ENCODE measurements around the gene OPALIN.
"Not testable (repeated sequence)": the region's sequence is repeated elsewhere in the genome, so short reads cannot be mapped to it uniquely, and the experiment has no call there.

OPALIN gene

GRCh38 chr10:96310321-96310669, 48.5 kb downstream of the OPALIN start:
- Histone ChIP-seq H3K36me3 (ENCODE audit: insufficient read depth, low read depth, low read length) (no peaks in the 10 kb centered on the region), H3K9ac (ENCODE audit: low read depth, low read length) (peak overlapping the region; percentile 75), H3K27ac (ENCODE audit: low read length) (peak overlapping the region; percentile 86), H3K4me1 (ENCODE audit: insufficient read depth, low read length) (peaks cover 32% of the 10 kb centered on the region), H3K9me3 (ENCODE audit: insufficient read depth, low read depth, low read length) (no peaks in the 10 kb centered on the region), H3K27me3 (ENCODE audit: insufficient read depth, low read length) (no peaks in the 10 kb centered on the region), H3K4me3 (ENCODE audit: low read length) (peak overlapping the region; percentile 24)

DNA sequence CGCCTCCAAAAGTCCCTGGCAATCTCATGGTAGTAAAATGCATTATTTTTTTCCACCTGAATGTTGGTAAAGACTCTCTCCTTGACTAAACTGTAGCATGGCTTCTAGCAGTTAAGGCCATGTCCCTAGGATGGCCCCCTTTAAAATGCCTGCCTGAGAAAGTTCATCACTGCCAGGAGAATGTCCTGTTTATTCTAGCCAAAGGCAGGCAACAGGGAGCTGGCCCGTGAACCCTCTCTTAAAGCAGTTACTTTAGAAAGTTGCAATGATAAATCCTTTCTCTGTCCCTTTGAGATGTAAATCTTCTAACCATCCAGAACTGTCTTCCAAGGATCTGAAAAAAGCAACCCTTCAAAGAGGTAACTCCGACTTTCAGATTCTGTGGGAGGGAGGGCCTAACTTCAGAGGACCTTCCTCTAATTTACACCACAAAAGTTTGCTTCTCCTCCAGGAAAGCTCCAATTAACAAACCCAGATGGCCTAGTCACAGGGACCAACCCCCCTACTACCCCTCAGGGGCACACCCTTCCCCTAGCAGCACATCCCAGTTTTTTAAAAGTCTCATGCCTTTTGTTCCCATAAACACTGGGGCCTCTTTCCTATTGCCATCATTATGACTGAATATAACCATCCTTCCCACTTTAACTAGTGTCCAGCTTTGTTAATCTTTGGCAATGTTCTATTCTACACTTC, 49.0 kb downstream of the OPALIN start:
- Histone ChIP-seq H3K27ac (ENCODE audit: low read length) (peak overlapping the region; percentile 86), H3K4me3 (ENCODE audit: low read length) (peak overlapping the region; percentile 24), H3K36me3 (ENCODE audit: insufficient read depth, low read depth, low read length) (no peaks in the 10 kb centered on the region), H3K9me3 (ENCODE audit: insufficient read depth, low read depth, low read length) (no peaks in the 10 kb centered on the region), H3K4me1 (ENCODE audit: insufficient read depth, low read length) (peaks cover 32% of the 10 kb centered on the region), H3K9ac (ENCODE audit: low read depth, low read length) (peak overlapping the region; percentile 75; the same call in 1 of the 2 replicates), H3K27me3 (ENCODE audit: insufficient read depth, low read length) (no peaks in the 10 kb centered on the region)

- not testable (repeated sequence) for H3K27ac ChIP-seq (ENCODE audit: low read length); H3K27me3 ChIP-seq (ENCODE audit: insufficient read depth, low read length); H3K36me3 ChIP-seq (ENCODE audit: insufficient read depth, low read depth, low read length); H3K9me3 ChIP-seq (ENCODE audit: insufficient read depth, low read depth, low read length)
- Histone ChIP-seq H3K4me1 (ENCODE audit: insufficient read depth, low read length) (peaks cover 32% of the 10 kb centered on the region), H3K9ac (ENCODE audit: low read depth, low read length) (peak overlapping the region; percentile 39; the same call in 1 of the 2 replicates), H3K4me3 (ENCODE audit: low read length) (peak overlapping the region; percentile 11; the same call in 1 of the 2 replicates)
Measured at GRCh38 chr10:96308854-96309253, 49.9 kb downstream of the OPALIN start.

DNA sequence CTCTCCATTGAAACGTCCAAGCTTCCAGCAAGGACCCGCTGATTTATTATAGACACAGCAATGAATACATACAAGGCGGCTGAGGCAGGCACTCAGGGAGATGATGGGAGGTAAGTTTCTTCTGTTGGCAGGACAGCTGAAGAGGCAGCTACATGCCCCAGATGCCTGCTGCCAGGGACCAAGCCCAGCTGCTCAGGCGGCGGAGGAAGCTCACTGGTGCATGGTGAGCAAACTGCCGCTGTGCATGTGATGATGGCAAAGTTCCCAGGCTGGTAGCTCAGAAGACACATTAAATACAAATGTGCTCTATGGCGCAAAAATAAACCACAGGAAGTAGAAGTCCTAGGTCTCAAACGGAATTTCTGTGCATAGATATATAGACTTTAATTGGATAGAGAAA, 52.3 kb downstream of the OPALIN start:
- H3K27ac ChIP-seq (ENCODE audit: low read length), result no peak overlapping the region
- H3K27me3 ChIP-seq (ENCODE audit: insufficient read depth, low read length), result no peaks in the 10 kb centered on the region
- H3K36me3 ChIP-seq (ENCODE audit: insufficient read depth, low read depth, low read length), result no peaks in the 10 kb centered on the region
- no peak overlapping the region for H3K4me3 ChIP-seq (ENCODE audit: low read length)
- peaks cover 32% of the 10 kb centered on the region for H3K4me1 ChIP-seq (ENCODE audit: insufficient read depth, low read length)
- no peaks in the 10 kb centered on the region for H3K9me3 ChIP-seq (ENCODE audit: insufficient read depth, low read depth, low read length)
- no peak overlapping the region for H3K9ac ChIP-seq (ENCODE audit: low read depth, low read length)

DNA sequence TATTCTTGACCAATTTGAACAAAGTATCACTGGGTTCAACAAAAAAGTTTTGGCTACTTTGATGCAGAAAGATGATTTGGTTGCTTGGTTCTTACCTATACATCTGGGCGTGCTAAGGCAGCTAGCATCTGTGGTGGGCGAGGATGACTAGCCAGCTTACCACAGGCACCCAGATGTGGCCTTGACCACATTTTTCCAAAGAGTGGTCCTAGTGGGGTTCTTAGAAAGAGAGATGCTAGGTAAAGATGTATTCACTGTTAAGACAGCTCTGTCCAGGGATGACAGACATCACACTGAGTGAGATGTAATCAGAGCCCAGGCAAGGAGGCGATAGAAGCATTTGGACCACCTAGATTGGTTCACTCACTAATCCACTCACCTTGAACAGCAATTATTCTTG, 53.8 kb downstream of the OPALIN start:
- no peak overlapping the region for H3K4me3 ChIP-seq (ENCODE audit: low read length)
- H3K27me3 ChIP-seq (ENCODE audit: insufficient read depth, low read length), result no peaks in the 10 kb centered on the region
- no peak overlapping the region for H3K27ac ChIP-seq (ENCODE audit: low read length)
- no peaks in the 10 kb centered on the region for H3K9me3 ChIP-seq (ENCODE audit: insufficient read depth, low read depth, low read length)
- H3K36me3 ChIP-seq (ENCODE audit: insufficient read depth, low read depth, low read length), result no peaks in the 10 kb centered on the region
- H3K9ac ChIP-seq (ENCODE audit: low read depth, low read length), result no peak overlapping the region
- H3K4me1 ChIP-seq (ENCODE audit: insufficient read depth, low read length), result peaks cover 18% of the 10 kb centered on the region

- Histone ChIP-seq H3K4me1 (ENCODE audit: insufficient read depth, low read length) (peaks cover 14% of the 10 kb centered on the region), H3K4me3 (ENCODE audit: low read length) (no peak within 1 kb of the TSS), H3K9me3 (ENCODE audit: insufficient read depth, low read depth, low read length) (no peaks in the 10 kb centered on the region), H3K36me3 (ENCODE audit: insufficient read depth, low read depth, low read length) (no peaks in the 10 kb centered on the region), H3K27me3 (ENCODE audit: insufficient read depth, low read length) (no peaks in the 10 kb centered on the region), H3K27ac (ENCODE audit: low read length) (no peak within 1 kb of the TSS), H3K9ac (ENCODE audit: low read depth, low read length) (no peak within 1 kb of the TSS)
Measured at GRCh38 chr10:96304230-96304629, 54.6 kb downstream of the OPALIN start, which contains the start of gene DNTT. Gene DNTT (plus strand): TSS chr10:96304434. CDS start chr10:96304498, 64 bp downstream.

- Histone ChIP-seq H3K4me3 (ENCODE audit: low read length) (no peak overlapping the region), H3K27me3 (ENCODE audit: insufficient read depth, low read length) (no peaks in the 10 kb centered on the region), H3K4me1 (ENCODE audit: insufficient read depth, low read length) (no peaks in the 10 kb centered on the region), H3K9me3 (ENCODE audit: insufficient read depth, low read depth, low read length) (no peaks in the 10 kb centered on the region), H3K36me3 (ENCODE audit: insufficient read depth, low read depth, low read length) (no peaks in the 10 kb centered on the region), H3K9ac (ENCODE audit: low read depth, low read length) (no peak overlapping the region), H3K27ac (ENCODE audit: low read length) (no peak overlapping the region)
Measured at GRCh38 chr10:96301616-96302015, 57.2 kb downstream of the OPALIN start.

DNA sequence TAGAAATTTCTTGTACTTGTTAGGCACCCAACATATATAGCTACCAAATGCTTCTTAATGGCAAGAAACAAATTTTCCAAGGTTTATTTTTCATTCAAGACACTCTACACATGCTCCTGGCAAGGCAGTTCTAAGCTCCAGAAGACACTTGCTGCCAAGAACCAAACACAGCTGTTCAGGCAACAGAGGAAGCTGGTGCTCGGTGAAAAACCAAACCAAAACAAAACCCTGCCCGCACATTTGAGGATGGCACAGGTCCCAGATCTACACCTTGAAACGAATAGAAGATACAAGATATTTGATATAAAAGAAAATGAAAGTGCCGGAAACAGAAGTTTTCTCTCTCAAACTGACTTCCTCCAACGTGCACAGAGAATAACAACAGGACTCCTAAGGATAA, 59.4 kb downstream of the OPALIN start:
- Histone ChIP-seq H3K36me3 (ENCODE audit: insufficient read depth, low read depth, low read length) (no peaks in the 10 kb centered on the region), H3K27ac (ENCODE audit: low read length) (no peak overlapping the region), H3K9me3 (ENCODE audit: insufficient read depth, low read depth, low read length) (no peaks in the 10 kb centered on the region), H3K4me3 (ENCODE audit: low read length) (no peak overlapping the region), H3K27me3 (ENCODE audit: insufficient read depth, low read length) (no peaks in the 10 kb centered on the region), H3K9ac (ENCODE audit: low read depth, low read length) (no peak overlapping the region), H3K4me1 (ENCODE audit: insufficient read depth, low read length) (no peaks in the 10 kb centered on the region)

- Histone ChIP-seq H3K4me1 (ENCODE audit: insufficient read depth, low read length) (no peaks in the 10 kb centered on the region), H3K27ac (ENCODE audit: low read length) (no peak overlapping the region), H3K4me3 (ENCODE audit: low read length) (no peak overlapping the region), H3K9me3 (ENCODE audit: insufficient read depth, low read depth, low read length) (no peaks in the 10 kb centered on the region), H3K36me3 (ENCODE audit: insufficient read depth, low read depth, low read length) (no peaks in the 10 kb centered on the region), H3K9ac (ENCODE audit: low read depth, low read length) (no peak overlapping the region), H3K27me3 (ENCODE audit: insufficient read depth, low read length) (no peaks in the 10 kb centered on the region)
Measured at GRCh38 chr10:96298362-96298761, 60.4 kb downstream of the OPALIN start.

GRCh38 chr10:96297486-96297885, 61.3 kb downstream of the OPALIN start:
- H3K27me3 ChIP-seq (ENCODE audit: insufficient read depth, low read length), result no peaks in the 10 kb centered on the region
- no peaks in the 10 kb centered on the region for H3K9me3 ChIP-seq (ENCODE audit: insufficient read depth, low read depth, low read length)
- H3K27ac ChIP-seq (ENCODE audit: low read length), result no peak overlapping the region
- H3K9ac ChIP-seq (ENCODE audit: low read depth, low read length), result no peak overlapping the region
- no peak overlapping the region for H3K4me3 ChIP-seq (ENCODE audit: low read length)
- H3K4me1 ChIP-seq (ENCODE audit: insufficient read depth, low read length), result no peaks in the 10 kb centered on the region
- H3K36me3 ChIP-seq (ENCODE audit: insufficient read depth, low read depth, low read length), result no peaks in the 10 kb centered on the region

GRCh38 chr10:96295475-96295874, 63.3 kb downstream of the OPALIN start:
- H3K9ac ChIP-seq (ENCODE audit: low read depth, low read length), result no peak overlapping the region
- no peaks in the 10 kb centered on the region for H3K9me3 ChIP-seq (ENCODE audit: insufficient read depth, low read depth, low read length)
- H3K27ac ChIP-seq (ENCODE audit: low read length), result no peak overlapping the region
- no peak overlapping the region for H3K4me3 ChIP-seq (ENCODE audit: low read length)
- no peaks in the 10 kb centered on the region for H3K27me3 ChIP-seq (ENCODE audit: insufficient read depth, low read length)
- no peaks in the 10 kb centered on the region for H3K36me3 ChIP-seq (ENCODE audit: insufficient read depth, low read depth, low read length)
- no peaks in the 10 kb centered on the region for H3K4me1 ChIP-seq (ENCODE audit: insufficient read depth, low read length)
